Measurements from ENCODE around the gene ANKRD13A.
"Not testable (repeated sequence)": the region's sequence is repeated elsewhere in the genome, so short reads cannot be mapped to it uniquely, and the experiment has no call there.

The ANKRD13A gene

DNA sequence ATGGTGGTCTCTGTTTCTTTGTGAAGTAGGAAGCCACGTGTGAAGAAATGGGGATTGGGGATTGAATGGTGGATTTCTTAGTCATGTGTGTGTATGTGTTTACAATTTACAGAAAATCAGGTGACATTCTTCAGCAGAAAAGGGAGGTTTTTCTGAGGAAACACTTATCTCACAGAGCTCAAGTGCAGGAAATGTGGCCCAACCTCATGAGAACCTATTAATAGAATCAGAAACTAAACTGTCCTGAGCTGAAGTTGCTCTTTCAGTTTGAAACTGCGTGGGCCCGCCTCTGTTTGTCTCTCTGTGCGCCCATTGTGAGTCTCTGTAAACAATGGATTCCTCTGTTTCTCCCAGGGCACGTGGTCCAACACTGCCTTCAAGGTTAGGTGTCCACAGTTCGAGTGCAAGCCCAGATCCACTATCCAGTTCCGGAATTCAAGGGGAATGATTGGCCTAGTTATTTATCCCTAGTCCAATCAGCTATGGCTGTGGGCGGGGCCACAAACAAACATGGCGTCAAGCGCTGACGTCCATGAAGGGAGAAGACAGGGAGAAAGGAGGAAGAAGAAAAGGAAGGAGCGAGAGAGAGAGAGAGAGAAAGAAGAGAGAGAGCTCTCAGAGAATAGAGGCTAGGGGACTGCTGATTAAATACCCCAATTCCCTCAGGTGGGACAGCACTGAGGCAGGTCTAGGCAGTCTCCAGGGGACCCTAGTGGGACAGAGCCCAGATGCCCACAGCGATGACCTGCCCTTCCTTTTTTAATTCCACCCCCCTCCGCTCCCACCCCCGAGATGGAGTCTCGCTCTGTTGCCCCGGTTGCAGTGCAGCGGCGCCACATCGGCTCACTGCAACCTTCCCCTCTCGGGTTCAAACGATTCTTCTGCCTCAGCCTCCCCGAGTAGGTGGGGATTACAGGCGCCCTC, 80.5 kb downstream of the ANKRD13A start:
- peak; percentile 14 for DNase-seq (ENCODE audit: low read depth)

DNA sequence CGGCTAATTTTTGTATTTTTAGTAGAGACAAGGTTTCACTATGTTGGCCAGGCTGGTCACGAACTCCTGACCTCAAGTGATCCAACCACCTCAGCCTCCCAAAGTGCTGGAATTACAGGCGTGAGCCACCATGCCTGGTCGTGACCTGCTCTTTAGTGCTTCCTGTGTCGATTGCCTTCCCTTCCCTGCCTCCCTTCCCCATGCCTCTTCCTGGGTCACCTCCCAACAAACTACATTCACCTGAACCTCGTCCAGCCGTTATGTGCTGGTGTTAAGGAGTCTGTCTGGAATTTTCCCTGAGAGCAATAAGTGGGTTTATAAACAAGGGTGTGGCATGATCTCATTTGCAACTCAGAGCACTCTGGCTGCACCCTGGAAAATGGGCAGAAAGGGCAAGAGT, 81.2 kb downstream of the ANKRD13A start:
- no peak for DNase-seq (ENCODE audit: low read depth)

GRCh38 chr12:110084314-110085015, 85.2 kb downstream of the ANKRD13A start:
- no peak for DNase-seq (ENCODE audit: low read depth)

- DNase-seq (ENCODE audit: low read depth), result not testable (repeated sequence)
Measured at GRCh38 chr12:110088216-110088615, 89.0 kb downstream of the ANKRD13A start.

DNA sequence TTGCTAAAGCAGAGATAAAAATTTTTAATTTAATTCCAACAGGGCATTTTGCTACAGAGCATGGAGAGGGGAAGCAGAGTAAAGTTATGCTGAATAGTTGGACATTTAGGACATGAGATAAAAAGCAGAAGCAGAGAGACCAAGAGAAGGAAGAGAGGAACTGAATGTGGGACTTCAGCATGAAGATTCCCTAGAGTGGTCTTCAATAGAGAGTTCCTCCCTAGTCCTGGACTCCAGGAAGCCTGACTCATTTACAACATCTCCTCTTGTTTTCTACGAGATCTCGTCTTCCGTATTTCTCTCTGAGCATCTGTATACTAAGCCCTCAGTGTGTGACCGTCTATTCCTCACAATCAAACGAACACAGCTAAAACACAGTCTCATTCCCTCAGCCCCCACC, 89.7 kb downstream of the ANKRD13A start:
- DNase-seq (ENCODE audit: low read depth), result no peak

Measured in stimulated activated CD8-positive, alpha-beta memory T cell treated with anti-CD3 and anti-CD28 coated beads, Interleukin-15, amount 100 ng/mL, for 24 hours (primary cell).